Measurements from ENCODE around the gene NOG.

NOG gene

DNA sequence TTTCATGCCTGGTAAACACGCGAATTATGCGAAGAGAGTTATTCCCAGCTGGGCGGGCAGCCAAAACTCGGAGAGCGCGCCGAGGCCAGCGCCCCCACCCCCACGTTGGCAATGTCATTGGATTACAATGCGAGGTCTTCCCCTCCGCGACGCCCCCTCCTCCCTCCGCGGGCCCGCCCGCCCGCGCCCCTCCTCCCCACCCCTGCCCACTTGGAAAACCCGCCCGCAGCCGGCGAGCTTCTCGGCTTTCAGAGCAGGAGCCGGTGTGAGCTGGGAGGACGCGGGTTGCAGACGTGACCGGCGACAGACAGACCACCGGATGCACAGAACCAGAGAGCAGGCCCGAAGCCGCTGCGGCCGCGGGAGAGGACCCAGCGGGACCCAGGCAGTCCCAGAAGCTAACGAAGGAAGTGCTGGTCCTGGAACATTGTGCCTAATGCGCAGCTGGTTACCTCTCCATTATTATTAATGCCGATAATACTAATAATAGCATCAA lies 4.0 kb downstream of the NOG start:
- DNase-seq (ENCODE audit: low spot score): no peak

DNA sequence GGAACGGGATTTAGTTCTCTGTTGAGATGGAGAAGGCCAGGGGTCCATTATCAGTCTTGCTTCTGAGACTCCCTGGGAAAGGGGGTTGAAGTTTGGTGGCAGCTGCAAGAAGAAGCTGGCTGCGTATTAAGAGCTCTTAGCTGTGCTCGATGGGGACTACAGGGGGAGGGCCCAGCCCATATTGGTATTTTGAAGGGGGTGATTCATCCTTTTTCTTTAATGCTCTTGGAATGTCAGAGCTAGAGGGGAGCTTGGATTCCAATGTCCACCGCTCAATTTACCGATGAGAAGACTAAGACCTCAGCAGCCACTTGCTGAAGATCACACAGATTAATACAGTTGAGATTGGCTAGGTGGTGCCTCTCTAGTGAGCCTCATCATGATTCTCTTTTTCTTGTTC lies 5.0 kb downstream of the NOG start:
- DNase-seq (ENCODE audit: low spot score): no peak

DNA sequence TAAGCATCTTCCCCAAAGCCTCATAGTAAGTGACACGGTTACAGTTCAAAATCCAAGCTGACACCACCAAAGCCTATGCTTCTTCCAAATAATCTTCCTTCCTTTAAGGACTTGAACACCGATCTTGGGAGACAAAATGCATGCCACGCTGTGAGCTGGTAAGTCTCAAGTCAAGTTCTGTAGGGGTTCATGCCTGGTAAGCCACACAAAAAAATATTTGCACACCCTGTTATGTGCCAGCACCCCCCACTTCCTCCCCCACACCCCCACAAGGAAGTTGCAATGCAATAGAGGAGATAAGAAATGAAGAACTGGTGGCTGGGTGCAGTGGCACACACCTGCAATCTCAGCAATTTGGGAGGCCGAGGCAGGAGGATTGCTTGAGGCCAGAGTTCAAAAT lies 5.6 kb downstream of the NOG start:
- DNase-seq (ENCODE audit: low spot score): no peak

DNA sequence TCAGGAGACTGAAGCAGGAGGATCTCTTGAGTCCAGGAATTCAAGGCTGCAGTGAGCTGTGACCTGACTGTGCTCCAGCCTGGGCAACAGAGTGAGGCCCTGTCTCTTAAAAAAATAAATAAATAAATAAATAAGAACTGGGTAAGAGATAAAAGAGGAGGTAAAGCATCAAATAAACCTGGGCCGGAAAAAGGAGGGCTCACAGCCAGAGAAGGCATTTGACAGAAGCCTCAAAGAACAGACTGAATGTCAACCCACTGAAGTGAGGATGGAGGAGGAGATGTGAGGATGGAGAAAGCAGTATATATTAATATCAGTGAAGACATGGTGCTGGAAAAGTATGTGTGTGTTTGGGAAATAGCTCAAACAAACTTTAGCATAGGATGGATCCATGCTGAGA lies 6.1 kb downstream of the NOG start:
- DNase-seq (ENCODE audit: low spot score): no peak

DNA sequence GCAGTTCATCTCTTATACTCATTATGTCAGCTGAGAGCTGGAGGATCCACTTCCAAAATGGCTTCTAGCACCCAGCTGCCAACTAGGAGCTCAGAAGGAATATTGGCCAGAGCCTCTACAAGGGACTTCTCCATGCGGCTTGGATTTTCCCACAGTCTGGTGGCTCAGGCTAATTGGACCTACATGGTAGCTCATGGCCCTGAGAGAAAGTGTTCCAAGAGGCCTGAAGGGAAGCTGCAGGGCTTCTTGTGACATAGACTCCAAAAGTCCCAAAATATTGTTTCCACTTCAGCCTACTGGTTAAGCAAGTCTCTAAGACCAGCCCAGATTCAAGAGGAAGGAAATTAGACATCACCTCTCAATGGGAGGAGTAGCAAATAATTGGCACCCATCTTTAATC lies 6.8 kb downstream of the NOG start:
- DNase-seq (ENCODE audit: low spot score): no peak

DNA sequence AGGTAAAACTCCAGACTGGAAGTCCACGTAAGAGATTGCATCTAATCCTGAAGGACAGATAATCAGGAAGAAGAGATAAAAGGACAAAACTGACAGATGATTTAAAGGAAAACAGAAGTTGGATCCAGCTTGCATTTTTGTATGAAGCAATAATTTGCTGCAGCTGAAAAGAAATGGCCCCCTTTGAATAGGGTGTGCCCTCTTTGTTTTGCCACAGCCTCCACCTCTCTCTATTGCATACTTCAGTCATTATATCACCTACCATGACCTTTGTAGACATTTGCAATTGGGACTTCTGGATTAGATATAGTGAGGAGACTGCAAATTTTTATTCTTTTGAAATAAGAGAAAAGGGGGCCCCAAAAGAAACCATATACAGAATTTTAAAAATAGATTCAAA lies 8.1 kb downstream of the NOG start:
- no peak for DNase-seq (ENCODE audit: low spot score)

DNA sequence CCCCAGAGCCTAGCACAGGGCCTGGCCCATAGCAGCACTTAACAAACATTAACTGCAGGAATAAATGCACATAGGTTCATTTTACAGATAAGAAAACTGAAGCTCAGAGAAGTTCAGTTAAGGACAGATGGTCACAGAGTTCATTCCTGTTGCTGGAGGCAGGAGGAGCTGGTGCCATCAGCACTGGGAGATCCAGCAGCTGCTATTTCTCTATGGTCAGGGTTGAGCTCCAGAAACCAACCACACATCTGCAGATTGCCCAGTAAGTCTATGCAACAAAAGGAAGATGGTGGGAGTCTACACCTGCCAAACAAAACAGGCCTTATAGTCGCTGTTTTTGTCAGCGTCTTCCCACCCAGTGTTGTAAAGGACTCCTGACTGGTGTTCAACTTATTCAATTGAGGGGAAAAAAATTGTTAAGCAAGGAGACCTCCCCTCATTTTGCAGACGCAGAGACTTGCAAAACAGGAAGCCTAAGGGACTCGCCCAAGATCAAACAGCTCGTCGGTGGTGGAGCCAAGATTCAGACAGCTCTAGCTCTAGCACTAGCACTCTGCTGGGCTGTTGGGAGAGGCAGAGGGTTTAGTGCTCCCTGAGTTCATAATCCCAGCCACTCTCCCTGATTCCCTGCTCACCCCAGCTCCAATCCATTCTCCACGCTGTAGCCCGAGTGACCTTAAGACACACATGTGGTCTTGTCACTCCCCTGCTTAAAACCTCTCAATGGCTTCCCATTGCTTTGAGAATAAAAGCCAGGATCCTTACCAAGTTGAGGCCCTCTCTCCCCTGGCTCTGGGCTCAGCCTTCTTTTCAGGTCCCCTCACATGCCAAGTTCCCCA lies 9.0 kb downstream of the NOG start:
- DNase-seq (ENCODE audit: low spot score): no peak

DNA sequence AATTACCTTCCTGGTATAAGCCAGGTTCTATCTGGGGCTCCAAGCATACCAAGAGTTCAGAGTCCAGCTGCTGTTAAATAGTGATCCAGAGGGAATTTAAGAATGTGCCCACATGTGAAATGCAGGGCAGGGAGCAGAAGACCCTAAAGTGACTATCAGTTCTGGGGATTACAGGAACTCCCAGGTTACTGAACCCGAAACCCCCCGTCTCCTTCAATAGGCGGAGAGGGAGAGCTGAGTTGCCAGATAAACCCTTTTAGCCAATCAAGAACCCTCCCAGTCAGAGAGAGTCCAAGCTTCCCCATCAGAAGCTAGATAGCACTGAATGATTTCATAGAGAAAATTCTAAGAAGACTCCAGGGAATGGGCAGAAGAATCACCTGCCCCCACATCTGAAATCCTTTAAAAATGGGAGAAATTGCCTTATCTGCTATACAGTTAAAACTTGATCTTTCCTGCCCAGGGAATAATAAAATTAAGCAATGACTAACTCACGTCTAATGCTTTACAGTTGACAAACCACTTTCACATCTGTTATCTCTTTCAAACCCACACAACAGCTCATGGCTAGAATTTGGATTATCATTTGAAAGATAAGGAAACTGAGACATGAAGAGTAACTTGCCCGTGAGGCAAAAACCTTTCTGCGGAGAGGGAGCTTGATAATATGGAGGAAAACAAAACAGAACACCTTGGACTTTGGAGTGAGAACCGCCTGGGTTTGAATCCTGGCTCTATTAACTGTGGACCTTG lies 10.2 kb downstream of the NOG start:
- no peak for DNase-seq (ENCODE audit: low spot score)

DNA sequence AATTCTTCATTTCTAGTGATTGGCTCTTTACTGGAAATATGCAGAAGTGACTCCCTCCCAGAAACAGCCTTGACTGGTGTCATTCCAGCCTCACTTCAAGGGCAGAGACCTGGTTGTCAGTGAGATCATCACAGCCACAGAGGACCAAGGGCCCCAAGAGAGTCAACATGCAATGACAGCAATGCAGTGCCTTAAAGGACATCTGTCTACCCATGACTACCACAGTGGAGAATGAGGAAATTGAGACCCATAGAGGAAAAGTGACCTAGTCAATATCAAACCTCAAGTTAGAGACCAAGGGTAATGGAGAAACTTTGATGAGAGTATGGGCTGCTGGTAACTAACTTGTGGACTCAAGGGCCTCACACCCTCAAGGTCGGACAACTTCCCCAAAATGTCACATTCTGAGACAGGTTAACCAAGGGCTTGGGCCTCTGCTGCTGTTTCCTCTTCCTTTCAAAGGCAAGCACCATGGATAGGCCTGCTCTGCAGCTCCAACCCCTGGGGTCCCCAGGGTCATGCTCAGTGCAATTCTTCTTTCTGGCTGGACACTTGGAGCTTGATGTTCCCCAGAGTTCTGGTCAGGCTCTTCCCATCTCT lies 11.3 kb downstream of the NOG start:
- DNase-seq (ENCODE audit: low spot score): no peak

DNA sequence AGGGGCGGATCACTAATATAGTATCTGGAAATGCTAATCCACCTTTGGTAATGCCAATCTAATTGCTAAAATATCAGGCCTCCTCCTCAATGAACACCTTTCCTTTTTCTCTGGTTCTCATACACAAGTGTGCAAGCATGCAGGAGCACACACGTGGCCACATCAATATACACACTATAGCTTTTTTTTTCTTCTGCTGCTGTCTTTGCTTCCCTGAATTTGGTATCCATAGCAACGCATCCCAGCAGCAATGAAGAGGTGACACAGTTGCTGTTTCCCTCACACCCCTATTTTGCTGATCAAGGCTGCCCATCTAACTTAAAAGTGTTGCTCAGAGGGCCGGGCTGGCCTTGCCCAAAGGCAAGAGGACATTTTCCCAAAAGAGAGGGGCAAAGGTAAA lies 15.4 kb downstream of the NOG start:
- DNase-seq (ENCODE audit: low spot score): no peak

DNA sequence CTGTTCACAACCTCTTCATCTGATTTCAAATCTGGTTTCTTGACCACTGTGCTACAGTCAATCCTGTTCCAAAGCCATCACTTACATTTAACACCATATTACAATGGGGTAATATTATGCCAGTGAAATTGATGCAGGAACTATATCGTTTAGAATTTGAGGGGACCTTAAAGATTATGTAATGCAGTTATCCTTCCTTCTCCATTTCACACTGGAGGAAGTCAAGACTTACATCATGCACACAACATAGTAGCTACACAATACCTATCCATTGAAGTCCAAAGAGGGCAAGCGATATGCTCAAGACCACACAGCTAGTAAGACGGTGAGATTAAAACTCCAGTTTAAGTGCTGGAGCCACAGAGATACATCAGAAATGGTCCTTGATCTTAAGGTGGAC lies 16.8 kb downstream of the NOG start:
- no peak for DNase-seq (ENCODE audit: low spot score)

DNA sequence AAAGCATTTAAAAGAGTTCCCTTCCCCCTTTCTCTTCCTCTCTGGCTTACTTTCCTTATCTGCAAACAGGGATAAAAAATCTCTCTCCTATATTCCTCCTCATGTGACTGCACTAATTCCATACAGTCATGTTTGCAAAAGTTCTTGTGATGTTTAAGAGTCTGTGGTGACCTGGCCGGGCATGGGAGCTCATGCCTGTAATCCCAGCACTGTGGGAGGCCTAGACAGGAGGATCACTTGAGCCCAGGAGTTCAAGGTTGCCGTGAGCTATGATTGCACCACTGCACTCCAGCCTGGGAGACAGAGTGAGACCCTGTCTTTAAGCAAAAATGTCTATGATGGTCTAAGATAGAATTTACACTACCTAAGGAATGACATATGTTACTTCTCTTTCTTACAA lies 19.6 kb downstream of the NOG start:
- DNase-seq (ENCODE audit: low spot score): no peak

DNA sequence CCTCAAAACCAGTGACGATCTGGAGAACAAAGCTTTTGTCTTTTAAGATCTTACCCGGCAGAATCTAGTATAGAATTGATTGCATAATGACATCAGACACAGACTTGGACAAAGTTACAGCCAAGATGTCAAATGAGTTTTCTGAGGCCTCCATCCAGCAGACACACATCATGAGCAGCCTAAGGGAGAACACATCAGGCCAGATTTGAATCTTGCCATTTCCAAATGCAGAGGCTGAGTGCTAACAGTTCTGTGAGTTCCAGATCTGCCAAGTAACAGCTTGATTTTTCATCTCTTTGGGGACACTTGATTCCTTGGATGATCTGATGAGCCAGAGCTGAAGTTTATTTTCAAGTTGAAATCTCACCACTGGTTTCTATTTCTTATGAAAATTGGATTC lies 21.0 kb downstream of the NOG start:
- no peak for DNase-seq (ENCODE audit: low spot score)

DNA sequence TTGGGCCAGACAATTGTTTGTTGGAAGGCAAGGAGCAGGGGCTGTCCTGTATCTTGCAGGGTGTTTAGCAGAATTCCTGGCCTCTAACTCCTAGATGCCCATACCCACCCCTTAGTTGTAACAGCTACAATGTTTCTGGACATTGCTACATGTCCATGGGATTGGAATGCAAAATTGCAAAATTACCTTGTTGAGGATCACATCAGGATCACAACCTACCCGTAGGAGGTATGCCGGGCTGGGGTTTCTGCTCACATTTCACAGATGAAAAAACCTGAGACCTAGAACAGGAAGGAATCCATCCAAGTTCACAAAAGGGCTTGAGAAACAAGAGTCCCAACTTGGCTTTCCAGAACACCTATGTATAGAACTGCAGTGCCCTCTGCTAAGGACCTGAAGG lies 22.7 kb downstream of the NOG start:
- DNase-seq (ENCODE audit: low spot score): no peak

DNA sequence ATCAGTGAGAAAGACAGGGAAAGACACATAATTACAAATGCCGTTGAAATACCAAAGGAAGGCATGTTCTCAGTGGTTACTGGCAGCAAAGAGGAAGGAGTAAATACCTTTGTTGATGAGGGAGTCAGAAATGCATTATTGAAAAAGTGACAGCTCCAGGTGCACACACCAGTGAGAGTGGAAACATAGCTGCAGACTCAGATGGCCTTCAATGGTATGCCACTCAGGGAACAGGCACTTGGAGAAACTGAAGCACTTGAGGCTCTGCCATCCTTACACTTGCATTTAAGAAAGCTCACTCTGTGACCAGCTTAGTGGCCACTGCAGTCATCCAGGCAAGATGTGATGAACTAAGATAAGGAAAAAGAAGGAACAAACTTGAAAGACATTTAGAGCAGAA lies 29.9 kb downstream of the NOG start:
- no peak for DNase-seq (ENCODE audit: low spot score)

DNA sequence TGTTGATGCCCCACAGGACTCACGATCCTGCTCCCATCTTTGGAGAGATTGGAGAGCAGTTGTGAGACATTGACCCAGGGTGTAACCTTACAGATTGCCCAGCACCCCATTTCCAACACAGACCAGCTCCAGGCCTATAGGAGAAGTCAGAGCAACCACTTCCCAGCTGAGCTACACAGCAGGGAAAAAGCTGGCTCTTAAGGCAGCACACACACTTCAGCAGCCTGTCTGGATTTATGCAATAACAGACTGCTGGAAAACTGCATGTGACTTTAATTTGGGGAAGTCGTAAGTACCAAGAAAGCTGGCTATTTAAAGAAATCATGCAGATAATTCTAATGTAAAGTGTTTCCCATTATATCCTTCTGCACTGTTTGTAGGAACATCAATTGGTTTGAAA lies 30.8 kb downstream of the NOG start:
- no peak for DNase-seq (ENCODE audit: low spot score)

DNA sequence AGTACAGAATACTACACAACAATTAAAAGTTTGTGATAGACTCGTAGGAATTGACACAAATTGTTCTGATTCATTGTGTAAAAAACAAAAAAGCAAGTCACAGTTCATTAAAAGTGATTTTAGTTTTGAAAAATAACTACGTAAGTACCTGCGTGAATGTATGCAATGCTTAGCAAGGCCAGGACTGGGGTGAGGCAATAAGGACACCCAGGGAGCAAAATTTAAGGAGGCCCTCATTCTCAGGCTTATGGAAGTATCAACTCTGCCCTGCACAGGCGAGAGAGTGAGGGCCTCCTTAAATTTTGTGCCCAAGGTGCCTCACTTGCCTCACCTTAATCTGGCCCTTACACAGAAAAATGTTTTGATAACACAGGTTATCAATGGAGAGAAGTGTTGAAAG lies 31.4 kb downstream of the NOG start:
- no peak for DNase-seq (ENCODE audit: low spot score)

DNA sequence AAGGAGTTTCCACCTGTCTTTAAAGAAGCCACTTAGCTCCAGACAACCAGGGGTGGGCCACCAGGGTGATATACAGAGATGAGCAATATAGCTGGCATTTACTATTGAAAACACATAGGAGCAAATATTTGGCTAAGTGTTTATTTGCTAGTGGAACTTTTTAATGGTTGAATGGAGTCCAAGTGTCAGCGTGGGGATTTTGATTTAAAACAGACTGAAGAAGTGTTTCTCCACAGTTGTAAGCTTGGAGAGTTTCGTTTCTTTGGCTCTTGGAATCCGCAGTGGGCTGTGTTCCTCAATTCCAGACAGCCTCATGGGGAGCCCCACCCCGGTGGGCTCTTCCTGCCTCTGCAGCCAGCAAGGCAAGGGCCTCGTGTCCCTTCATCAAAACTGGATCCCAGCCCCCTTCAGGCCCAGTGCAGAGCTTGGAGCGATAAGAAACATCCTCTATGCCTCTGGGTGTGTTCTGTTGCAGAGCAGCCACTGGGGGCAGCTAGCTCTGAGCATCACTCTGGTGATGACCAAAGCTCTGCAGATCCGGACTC lies 36.1 kb downstream of the NOG start:
- no peak for DNase-seq (ENCODE audit: low spot score)

DNA sequence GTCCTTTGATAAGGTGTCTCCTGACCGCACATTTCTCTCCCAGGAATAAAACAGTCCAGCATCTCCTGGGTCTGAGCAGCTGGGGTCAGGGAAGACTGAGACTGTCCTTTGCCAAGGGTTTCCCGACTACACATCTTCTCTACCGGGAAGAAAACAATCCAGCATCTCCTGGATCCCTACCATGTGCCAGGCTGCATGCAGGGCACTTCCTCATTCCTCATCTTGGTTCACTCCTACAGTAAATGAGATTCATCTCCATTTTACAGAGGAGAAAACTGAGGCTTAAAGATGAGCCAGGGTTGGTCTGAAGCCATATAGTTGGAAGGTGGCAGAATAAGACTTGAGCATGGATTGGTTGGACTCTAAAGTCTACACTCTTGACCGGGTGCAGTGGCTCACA lies 36.7 kb downstream of the NOG start:
- DNase-seq (ENCODE audit: low spot score): no peak

DNA sequence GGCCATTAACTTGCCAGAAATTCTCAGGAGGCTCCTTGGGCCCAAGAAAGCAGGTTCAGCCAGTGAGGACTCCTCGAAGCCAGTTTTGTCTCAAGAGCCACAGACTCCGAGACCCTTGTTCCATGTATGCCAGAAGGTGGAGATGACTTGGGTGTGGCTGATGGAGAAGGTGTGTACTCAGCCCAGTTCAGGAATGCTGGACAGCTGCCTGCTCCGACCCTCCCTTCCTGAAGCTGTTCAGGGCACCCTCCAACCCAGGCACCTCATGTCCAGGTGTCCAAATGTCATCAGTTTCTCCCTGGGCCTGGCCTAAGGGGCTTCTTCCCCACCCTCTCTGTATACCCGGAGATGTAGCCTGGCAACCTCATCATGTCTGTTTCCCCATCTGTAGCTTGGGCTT lies 40.2 kb downstream of the NOG start:
- no peak for DNase-seq (ENCODE audit: low spot score)

DNA sequence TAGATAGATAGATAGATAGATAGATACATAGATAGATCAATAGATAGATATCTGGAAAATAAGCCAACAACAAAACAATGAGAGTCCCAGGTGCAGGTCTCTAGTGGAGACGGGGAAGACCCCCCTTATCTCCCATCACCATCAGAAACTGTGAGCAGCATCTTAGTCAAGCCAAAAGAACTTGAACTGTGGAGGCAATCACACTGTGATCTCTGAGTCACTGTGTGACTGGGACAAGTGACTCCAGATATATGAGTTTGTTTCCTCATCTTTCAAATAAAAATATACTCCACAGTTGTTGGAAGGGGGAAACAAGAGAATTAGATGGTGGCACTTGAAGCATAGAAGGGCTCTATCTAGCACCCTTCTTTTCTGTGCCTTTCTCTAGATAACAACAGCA lies 42.1 kb downstream of the NOG start:
- DNase-seq (ENCODE audit: low spot score): no peak

DNA sequence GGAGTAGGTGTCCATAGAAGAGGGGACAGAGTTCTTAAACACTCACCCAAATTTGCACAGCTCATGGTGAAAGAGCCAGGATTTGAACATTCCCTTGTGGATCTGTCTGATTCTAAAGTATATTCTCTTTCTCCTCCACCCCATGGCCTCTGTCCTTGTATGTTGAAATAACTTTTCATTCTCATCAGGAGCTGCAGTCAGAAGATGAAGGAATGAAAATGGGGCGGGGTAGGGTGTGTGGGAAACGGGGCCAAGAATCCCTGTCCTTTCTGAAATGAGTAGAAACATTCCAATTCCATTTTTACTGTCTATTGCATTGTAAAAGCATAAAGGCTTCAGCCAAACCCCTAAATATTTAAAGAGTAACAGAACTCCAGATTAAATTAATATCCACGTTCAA lies 42.8 kb downstream of the NOG start:
- no peak for DNase-seq (ENCODE audit: low spot score)

DNA sequence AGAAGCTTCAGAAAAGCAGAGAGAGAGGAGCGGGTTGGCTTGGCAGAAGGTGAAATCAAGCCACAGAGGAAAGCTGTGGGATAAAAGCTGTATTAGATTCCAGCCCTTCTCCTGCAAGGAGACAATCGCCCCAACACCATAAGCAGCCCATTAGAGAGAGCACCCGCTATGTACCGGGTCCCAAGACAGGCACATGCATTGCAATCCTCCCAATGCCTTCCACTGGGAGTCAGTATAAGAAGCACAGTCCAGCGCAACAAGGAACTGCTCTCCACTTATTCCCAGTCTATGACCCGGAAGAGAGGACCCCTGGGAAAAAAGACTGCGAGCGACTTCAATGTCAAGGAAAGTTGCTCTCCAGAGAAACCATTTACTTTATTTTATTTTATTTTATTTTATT lies 43.8 kb downstream of the NOG start:
- no peak for DNase-seq (ENCODE audit: low spot score)

Measured in globus pallidus (tissue), 1 donor.